Neuronal stem cell (in vitro differentiated cells): Measurements from ENCODE around the gene SIGLEC7.

ENCODE experiments used
- DNase-seq: peaks from one replicate; pipeline ENCODE4 v3.0.0-alpha.2; 2013; ENCODE audit warnings: low spot score
- H2AFZ ChIP-seq: one replicate; pipeline ENCODE4 v1.6.1; 2013; ENCODE audit warnings: mild to moderate bottlenecking, low read length, inconsistent platforms
- H2AK5ac ChIP-seq: 2 replicates; pipeline ENCODE4 v1.6.1; 2013; ENCODE audit warnings: low read depth, mild to moderate bottlenecking, inconsistent platforms, low read length, moderate library complexity, mixed read lengths
- H2BK120ac ChIP-seq: 2 replicates; pipeline ENCODE4 v1.6.1; 2013; ENCODE audit warnings: low read depth, mild to moderate bottlenecking, inconsistent platforms, low read length, moderate library complexity, mixed read lengths
- H2BK12ac ChIP-seq: one replicate; pipeline ENCODE4 v1.6.1; 2013; ENCODE audit warnings: low read length, inconsistent platforms
- H2BK15ac ChIP-seq: 2 replicates; pipeline ENCODE4 v1.6.1; 2013; ENCODE audit warnings: mild to moderate bottlenecking, low read length, inconsistent platforms, mixed read lengths
- H2BK5ac ChIP-seq: one replicate; pipeline ENCODE4 v1.6.1; 2013; ENCODE audit warnings: inconsistent platforms, mild to moderate bottlenecking, low read length, moderate library complexity
- H3K14ac ChIP-seq: one replicate; pipeline ENCODE4 v1.6.1; 2013; ENCODE audit warnings: low read length, inconsistent platforms
- H3K18ac ChIP-seq: 2 replicates; pipeline ENCODE4 v1.6.1; 2013; ENCODE audit warnings: low read length, inconsistent platforms
- H3K23ac ChIP-seq: 2 replicates; pipeline ENCODE4 v1.6.1; 2013; ENCODE audit warnings: low read depth, mild to moderate bottlenecking, mixed read lengths, low read length, inconsistent platforms; ENCODE audit not compliant: poor library complexity
- H3K27ac ChIP-seq: replicated peaks from 3 replicates; pipeline ENCODE4 v1.5.1; 2013; ENCODE audit warnings: low read length, inconsistent platforms
- H3K27me3 ChIP-seq, 3 experiments: 2 replicates each; pipeline ENCODE4 v1.6.1; 2013; ENCODE audit warnings: low read length in 3 of 3, mild to moderate bottlenecking in 2 of 3, inconsistent platforms in 1 of 3, low read depth in 1 of 3, mixed read lengths in 1 of 3, moderate library complexity in 1 of 3; ENCODE audit not compliant: control insufficient read depth in 3 of 3, insufficient read depth in 3 of 3
- H3K36me3 ChIP-seq, 2 donors: replicated peaks in 1 of 2; 2 replicates each; pipeline ENCODE4 v1.6.1; 2013; ENCODE audit warnings: low read length in 2 of 2; ENCODE audit not compliant: control insufficient read depth in 2 of 2, insufficient read depth in 2 of 2
- H3K4ac ChIP-seq: 2 replicates; pipeline ENCODE4 v1.6.1; 2013; ENCODE audit warnings: inconsistent platforms, mild to moderate bottlenecking, low read length, moderate library complexity
- H3K4me1 ChIP-seq, 2 donors: 1 replicate in 1 of 2; 2 replicates in 1 of 2; pipeline ENCODE4 v1.6.1; 2013; ENCODE audit warnings: low read length in 2 of 2, low read depth in 1 of 2; ENCODE audit not compliant: control insufficient read depth in 2 of 2, insufficient read depth in 1 of 2
- H3K4me2 ChIP-seq: one replicate; pipeline ENCODE4 v1.6.1; 2013; ENCODE audit warnings: mild to moderate bottlenecking, low read length, inconsistent platforms; ENCODE audit not compliant: insufficient read depth, poor library complexity, severe bottlenecking
- H3K4me3 ChIP-seq, 2 donors: 2 replicates each; pipeline ENCODE4 v1.5.1; 2013; ENCODE audit warnings: low read length in 2 of 2, mild to moderate bottlenecking in 2 of 2, inconsistent platforms in 1 of 2, moderate library complexity in 1 of 2
- H3K79me1 ChIP-seq: one replicate; pipeline ENCODE4 v1.6.1; 2013; ENCODE audit warnings: low read depth, mild to moderate bottlenecking, inconsistent platforms, low read length, moderate library complexity
- H3K9ac ChIP-seq: one replicate; pipeline ENCODE4 v1.6.1; 2013; ENCODE audit warnings: mild to moderate bottlenecking, low read depth, low read length, inconsistent platforms; ENCODE audit not compliant: poor library complexity
- H3K9me3 ChIP-seq, 2 donors: replicated peaks in 1 of 2; 2 replicates each; pipeline versions ENCODE3 to v1.6.1; 2013; ENCODE audit warnings: low read length in 2 of 2, mild to moderate bottlenecking in 2 of 2, inconsistent platforms in 1 of 2, low read depth in 1 of 2, mixed read lengths in 1 of 2, moderate library complexity in 1 of 2; ENCODE audit not compliant: control insufficient read depth in 2 of 2, insufficient read depth in 1 of 2
- H4K8ac ChIP-seq: one replicate; pipeline ENCODE4 v1.6.1; 2013; ENCODE audit warnings: low read depth, mild to moderate bottlenecking, inconsistent platforms, low read length, moderate library complexity
- H4K91ac ChIP-seq: one replicate; pipeline ENCODE4 v1.6.1; 2013; ENCODE audit warnings: low read length, low read depth, mild to moderate bottlenecking, inconsistent platforms; ENCODE audit not compliant: poor library complexity
- WGBS, 2 donors: extraction: QIAGEN DNeasy Blood & Tissue Kit; methylation state at CpG; one replicate each; pipeline ENCODE4 v1.1.7; 2013; ENCODE audit warnings: missing lambda C conversion rate in 2 of 2, mixed read lengths in 1 of 2; ENCODE audit not compliant: insufficient read length in 2 of 2, insufficient replicate concordance in 1 of 2; ENCODE audit errors: extremely low coverage in 2 of 2; 5-methylcytosine and 5-hydroxymethylcytosine counted together

The SIGLEC7 gene

GRCh38 chr19:51135986-51136762, 5.9 kb upstream of the SIGLEC7 start:
- H4K8ac ChIP-seq: no peak overlapping the region
- no CpG with 5 or more reads among the region's 8 CpGs for WGBS, 2 donors
- H3K4me3 ChIP-seq: no peak overlapping the region
- H3K18ac ChIP-seq: no peak overlapping the region
- no peaks in the 10 kb centered on the region for H3K36me3 ChIP-seq
- no peaks in the 10 kb centered on the region for H3K79me1 ChIP-seq
- no peak overlapping the region for H3K4ac ChIP-seq
- H2BK12ac ChIP-seq: no peak overlapping the region
- H2AFZ ChIP-seq: no peak overlapping the region
- no peak overlapping the region for H2AK5ac ChIP-seq
- H3K4me2 ChIP-seq: no peak overlapping the region
- H2BK120ac ChIP-seq: no peak overlapping the region
- H3K4me1 ChIP-seq: peaks cover 0 to 4% of the 10 kb centered on the region in 2 donors
- no peak overlapping the region for H3K23ac ChIP-seq
- DNase-seq: no peak
- no peak overlapping the region for H2BK15ac ChIP-seq
- H4K91ac ChIP-seq: no peak overlapping the region
- no peak overlapping the region for H3K14ac ChIP-seq
- H3K27me3 ChIP-seq: peaks cover 0 to 21% (median 0%) of the 10 kb centered on the region in 3 experiments
- H3K27ac ChIP-seq: no peak overlapping the region
- H2BK5ac ChIP-seq: no peak overlapping the region
- H3K9ac ChIP-seq: no peak overlapping the region
- H3K9me3 ChIP-seq: no peaks in the 10 kb centered on the region

- Histone ChIP-seq H3K79me1 (no peaks in the 10 kb centered on the region), H3K18ac (peak overlapping the region; percentile 65), H2BK15ac (no peak overlapping the region), H2AK5ac (no peak overlapping the region), H4K91ac (no peak overlapping the region), H3K27ac (no peak overlapping the region), H3K27me3 (peaks cover 0 to 27% (median 0%) of the 10 kb centered on the region in 3 experiments), H3K9me3 (no peaks in the 10 kb centered on the region), H2BK5ac (no peak overlapping the region), H2BK120ac (no peak overlapping the region), H3K9ac (no peak overlapping the region), H3K14ac (peak overlapping the region; percentile 63), H3K4me2 (no peak overlapping the region), H3K4me3 (no peak overlapping the region), H2AFZ (no peak overlapping the region), H3K4ac (no peak overlapping the region), H3K36me3 (no peaks in the 10 kb centered on the region), H3K4me1 (peaks cover 0 to 4% of the 10 kb centered on the region in 2 donors), H4K8ac (no peak overlapping the region), H3K23ac (no peak overlapping the region), H2BK12ac (no peak overlapping the region)
- WGBS, 2 donors: no CpG with 5 or more reads among the region's 12 CpGs
- no peak for DNase-seq
Measured at GRCh38 chr19:51136851-51137551, 5.1 kb upstream of the SIGLEC7 start.

GRCh38 chr19:51137792-51138425, 4.2 kb upstream of the SIGLEC7 start:
- Histone ChIP-seq H3K18ac (no peak overlapping the region), H3K14ac (peak overlapping the region; percentile 10), H2BK12ac (no peak overlapping the region), H3K4me3 (no peak overlapping the region), H4K8ac (no peak overlapping the region), H3K4me1 (no peaks in the 10 kb centered on the region), H3K4ac (no peak overlapping the region), H2AFZ (no peak overlapping the region), H3K9ac (no peak overlapping the region), H3K27ac (no peak overlapping the region), H3K9me3 (no peaks in the 10 kb centered on the region), H3K23ac (no peak overlapping the region), H2BK15ac (no peak overlapping the region), H3K4me2 (no peak overlapping the region), H4K91ac (no peak overlapping the region), H3K79me1 (no peaks in the 10 kb centered on the region), H2BK120ac (no peak overlapping the region), H2AK5ac (no peak overlapping the region), H3K27me3 (peaks cover 0 to 30% (median 0%) of the 10 kb centered on the region in 3 experiments), H2BK5ac (no peak overlapping the region), H3K36me3 (no peaks in the 10 kb centered on the region)
- no CpG with 5 or more reads among the region's 9 CpGs for WGBS, 2 donors
- no peak for DNase-seq

- Histone ChIP-seq H3K23ac (no peak overlapping the region), H3K27ac (no peak overlapping the region), H3K36me3 (no peaks in the 10 kb centered on the region), H2BK5ac (no peak overlapping the region), H4K91ac (no peak overlapping the region), H4K8ac (no peak overlapping the region), H3K9me3 (no peaks in the 10 kb centered on the region), H2AFZ (no peak overlapping the region), H3K4me1 (no peaks in the 10 kb centered on the region), H2AK5ac (no peak overlapping the region), H3K4me3 (no peak overlapping the region), H2BK120ac (no peak overlapping the region), H3K4ac (no peak overlapping the region), H3K27me3 (peaks cover 0 to 30% (median 0%) of the 10 kb centered on the region in 3 experiments), H3K14ac (no peak overlapping the region), H3K9ac (no peak overlapping the region), H3K79me1 (no peaks in the 10 kb centered on the region), H3K4me2 (no peak overlapping the region), H2BK15ac (no peak overlapping the region), H3K18ac (no peak overlapping the region), H2BK12ac (no peak overlapping the region)
- WGBS, 2 donors: no CpG with 5 or more reads among the region's 6 CpGs
- no peak for DNase-seq
Measured at GRCh38 chr19:51138549-51138979, 3.5 kb upstream of the SIGLEC7 start.
